Measurements from ENCODE around the gene ECE1. TPM values are rescaled to one million over a fixed set of nuclear protein-coding genes. Genes with fewer than 3 reads are reported as not detected.

ECE1 gene
- total and polyA plus RNA-seq, 9 of the 15 experiments (the other 6 are each of a cell fraction or from before 2014, with no cell fraction given): 0.56 to 34.8 (median 11.0) TPM

DNA sequence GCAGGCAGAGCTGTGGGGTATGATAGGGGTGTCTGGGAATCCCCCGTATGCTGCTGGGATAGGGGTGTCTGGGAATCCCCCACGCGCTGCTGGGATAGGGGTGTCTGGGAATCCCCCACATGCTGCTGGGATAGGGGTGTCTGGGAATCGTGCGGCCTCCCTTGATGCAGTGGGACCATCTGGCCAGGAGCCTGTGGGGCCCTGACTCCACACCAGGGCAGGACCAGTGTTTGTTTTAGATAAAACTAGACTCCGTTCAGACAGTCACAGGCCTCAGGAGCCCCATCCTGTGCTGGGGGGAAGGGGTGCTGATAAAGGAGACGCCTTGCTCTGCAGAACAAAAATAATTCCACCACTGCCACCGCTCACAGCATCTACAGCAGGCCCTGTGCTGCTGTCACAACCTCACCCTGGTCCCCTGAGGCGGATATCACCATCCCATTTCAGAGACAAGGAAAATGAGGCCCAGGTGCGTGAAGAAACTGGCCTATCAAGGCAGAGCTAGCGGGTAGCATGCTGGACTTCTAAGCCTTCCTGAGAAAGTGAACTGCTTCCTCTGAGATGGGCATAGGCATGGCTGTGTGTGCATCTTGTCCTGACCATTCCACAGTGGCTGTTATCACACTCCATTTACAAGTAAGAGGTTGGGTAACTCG is 24.0 kb downstream of the ECE1 start (continued):
- TF ChIP-seq, protein P1, sequence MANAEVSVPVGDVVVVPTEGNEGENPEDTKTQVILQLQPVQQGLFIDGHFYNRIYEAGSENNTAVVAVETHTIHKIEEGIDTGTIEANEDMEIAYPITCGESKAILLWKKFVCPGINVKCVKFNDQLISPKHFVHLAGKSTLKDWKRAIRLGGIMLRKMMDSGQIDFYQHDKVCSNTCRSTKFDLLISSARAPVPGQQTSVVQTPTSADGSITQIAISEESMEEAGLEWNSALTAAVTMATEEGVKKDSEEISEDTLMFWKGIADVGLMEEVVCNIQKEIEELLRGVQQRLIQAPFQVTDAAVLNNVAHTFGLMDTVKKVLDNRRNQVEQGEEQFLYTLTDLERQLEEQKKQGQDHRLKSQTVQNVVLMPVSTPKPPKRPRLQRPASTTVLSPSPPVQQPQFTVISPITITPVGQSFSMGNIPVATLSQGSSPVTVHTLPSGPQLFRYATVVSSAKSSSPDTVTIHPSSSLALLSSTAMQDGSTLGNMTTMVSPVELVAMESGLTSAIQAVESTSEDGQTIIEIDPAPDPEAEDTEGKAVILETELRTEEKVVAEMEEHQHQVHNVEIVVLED (CRISPR knock-in tag; IDR thresholded peaks at IDR 0.05): no peak
- TF ChIP-seq, protein P2, sequence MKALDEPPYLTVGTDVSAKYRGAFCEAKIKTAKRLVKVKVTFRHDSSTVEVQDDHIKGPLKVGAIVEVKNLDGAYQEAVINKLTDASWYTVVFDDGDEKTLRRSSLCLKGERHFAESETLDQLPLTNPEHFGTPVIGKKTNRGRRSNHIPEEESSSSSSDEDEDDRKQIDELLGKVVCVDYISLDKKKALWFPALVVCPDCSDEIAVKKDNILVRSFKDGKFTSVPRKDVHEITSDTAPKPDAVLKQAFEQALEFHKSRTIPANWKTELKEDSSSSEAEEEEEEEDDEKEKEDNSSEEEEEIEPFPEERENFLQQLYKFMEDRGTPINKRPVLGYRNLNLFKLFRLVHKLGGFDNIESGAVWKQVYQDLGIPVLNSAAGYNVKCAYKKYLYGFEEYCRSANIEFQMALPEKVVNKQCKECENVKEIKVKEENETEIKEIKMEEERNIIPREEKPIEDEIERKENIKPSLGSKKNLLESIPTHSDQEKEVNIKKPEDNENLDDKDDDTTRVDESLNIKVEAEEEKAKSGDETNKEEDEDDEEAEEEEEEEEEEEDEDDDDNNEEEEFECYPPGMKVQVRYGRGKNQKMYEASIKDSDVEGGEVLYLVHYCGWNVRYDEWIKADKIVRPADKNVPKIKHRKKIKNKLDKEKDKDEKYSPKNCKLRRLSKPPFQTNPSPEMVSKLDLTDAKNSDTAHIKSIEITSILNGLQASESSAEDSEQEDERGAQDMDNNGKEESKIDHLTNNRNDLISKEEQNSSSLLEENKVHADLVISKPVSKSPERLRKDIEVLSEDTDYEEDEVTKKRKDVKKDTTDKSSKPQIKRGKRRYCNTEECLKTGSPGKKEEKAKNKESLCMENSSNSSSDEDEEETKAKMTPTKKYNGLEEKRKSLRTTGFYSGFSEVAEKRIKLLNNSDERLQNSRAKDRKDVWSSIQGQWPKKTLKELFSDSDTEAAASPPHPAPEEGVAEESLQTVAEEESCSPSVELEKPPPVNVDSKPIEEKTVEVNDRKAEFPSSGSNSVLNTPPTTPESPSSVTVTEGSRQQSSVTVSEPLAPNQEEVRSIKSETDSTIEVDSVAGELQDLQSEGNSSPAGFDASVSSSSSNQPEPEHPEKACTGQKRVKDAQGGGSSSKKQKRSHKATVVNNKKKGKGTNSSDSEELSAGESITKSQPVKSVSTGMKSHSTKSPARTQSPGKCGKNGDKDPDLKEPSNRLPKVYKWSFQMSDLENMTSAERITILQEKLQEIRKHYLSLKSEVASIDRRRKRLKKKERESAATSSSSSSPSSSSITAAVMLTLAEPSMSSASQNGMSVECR (CRISPR knock-in tag; IDR thresholded peaks at IDR 0.05): 0 out of 2 replicates have a peak, but pooled peaks have one; percentile 12
- no peak for TF ChIP-seq MEIS2 (IDR thresholded peaks at IDR 0.05; ENCODE audit: partially characterized antibody)
- TF ChIP-seq, protein P3, sequence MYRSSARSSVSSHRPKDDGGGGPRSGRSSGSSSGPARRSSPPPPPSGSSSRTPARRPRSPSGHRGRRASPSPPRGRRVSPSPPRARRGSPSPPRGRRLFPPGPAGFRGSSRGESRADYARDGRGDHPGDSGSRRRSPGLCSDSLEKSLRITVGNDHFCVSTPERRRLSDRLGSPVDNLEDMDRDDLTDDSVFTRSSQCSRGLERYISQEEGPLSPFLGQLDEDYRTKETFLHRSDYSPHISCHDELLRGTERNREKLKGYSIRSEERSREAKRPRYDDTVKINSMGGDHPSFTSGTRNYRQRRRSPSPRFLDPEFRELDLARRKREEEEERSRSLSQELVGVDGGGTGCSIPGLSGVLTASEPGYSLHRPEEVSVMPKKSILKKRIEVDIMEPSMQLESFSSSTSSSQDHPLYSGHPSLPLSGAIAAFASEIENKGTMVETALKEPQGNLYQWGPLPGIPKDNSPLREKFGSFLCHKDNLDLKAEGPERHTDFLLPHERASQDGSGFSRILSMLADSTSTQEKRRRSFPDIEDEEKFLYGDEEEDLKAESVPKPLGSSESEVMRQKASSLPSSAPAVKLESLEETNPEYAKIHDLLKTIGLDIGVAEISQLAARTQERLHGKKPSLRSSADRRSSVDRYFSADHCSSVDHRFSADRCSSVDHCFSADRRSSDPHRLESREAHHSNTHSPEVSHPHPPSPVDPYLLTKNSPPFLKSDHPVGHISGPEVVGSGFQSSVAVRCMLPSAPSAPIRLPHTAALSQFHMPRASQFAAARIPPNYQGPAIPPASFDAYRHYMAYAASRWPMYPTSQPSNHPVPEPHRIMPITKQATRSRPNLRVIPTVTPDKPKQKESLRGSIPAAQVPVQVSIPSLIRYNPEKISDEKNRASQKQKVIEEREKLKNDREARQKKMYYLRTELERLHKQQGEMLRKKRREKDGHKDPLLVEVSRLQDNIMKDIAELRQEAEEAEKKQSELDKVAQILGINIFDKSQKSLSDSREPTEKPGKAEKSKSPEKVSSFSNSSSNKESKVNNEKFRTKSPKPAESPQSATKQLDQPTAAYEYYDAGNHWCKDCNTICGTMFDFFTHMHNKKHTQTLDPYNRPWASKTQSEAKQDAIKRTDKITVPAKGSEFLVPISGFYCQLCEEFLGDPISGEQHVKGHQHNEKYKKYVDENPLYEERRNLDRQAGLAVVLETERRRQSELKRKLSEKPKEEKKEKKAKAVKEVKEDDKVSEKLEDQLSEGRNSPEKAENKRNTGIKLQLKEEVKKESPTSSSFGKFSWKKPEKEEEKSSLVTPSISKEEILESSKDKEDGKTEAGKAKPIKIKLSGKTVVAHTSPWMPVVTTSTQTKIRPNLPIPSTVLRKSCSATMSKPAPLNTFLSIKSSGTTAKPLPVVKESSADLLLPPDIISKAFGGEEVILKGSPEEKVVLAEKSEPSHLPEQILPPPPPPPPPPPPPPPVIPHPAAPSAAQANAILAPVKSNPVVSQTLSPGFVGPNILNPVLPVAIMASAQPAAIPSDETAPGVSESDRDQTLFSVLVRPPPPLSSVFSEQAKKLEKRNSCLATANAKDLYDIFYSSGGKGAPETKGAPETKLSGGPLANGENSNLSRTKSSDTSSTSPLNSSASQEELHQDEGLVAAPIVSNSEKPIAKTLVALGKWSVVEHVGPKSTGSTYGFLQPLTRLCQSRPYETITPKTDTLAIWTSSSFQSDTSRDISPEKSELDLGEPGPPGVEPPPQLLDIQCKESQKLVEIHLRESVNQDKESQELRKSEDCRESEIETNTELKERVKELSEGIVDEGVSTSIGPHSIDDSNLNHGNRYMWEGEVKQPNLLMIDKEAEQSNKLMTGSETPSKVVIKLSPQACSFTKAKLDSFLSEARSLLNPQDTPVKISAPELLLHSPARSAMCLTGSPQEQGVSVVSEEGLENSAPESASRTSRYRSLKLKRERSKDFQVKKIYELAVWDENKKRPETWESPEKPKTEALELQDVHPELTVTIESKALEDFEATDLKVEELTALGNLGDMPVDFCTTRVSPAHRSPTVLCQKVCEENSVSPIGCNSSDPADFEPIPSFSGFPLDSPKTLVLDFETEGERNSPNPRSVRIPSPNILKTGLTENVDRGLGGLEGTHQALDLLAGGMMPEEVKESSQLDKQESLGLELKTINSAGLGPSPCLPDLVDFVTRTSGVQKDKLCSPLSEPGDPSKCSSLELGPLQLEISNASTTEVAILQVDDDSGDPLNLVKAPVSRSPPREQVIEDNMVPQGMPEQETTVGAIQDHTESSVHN (IDR thresholded peaks at IDR 0.05; ENCODE audit: borderline replicate concordance in 1 of 2, low read depth in 1 of 2): no peak
- peak; percentile 80 for TF ChIP-seq ARID1B (IDR thresholded peaks at IDR 0.05)
- no peak for TF ChIP-seq POU5F1 (IDR thresholded peaks at IDR 0.05; ENCODE audit: borderline replicate concordance, low read depth, low read length, partially characterized antibody)
- no peak for TF ChIP-seq NELFE (IDR thresholded peaks at IDR 0.05; ENCODE audit: insufficient read depth, insufficient read length)
- peak; percentile 73 to 80 for TF ChIP-seq FOXA3 (CRISPR knock-in tag; conservative IDR thresholded peaks at IDR 0.05 in 1 of 2, IDR thresholded peaks at IDR 0.05 in 1 of 2)
